Fibroblast of villous mesenchyme (primary cell): ENCODE measurements around the gene RYR1. TPM values are rescaled to one million over a fixed set of nuclear protein-coding genes. Genes with fewer than 3 reads are reported as not detected.
"Not testable (repeated sequence)": the region's sequence is repeated elsewhere in the genome, so short reads cannot be mapped to it uniquely, and the experiment has no call there.

Experiments
- DNase-seq: peaks from one replicate; pipeline ENCODE4 v3.0.0-alpha.2; 2010; ENCODE audit warnings: low read depth
- H3K4me3 ChIP-seq: 2 replicates; pipeline ENCODE4 v1.5.1; 2011; ENCODE audit warnings: low read depth, mild to moderate bottlenecking, low read length
- CTCF ChIP-seq: IDR thresholded peaks from 2 replicates; pipeline ENCODE4 v1.5.1; 2012; ENCODE audit warnings: low read depth, mild to moderate bottlenecking, low read length; ENCODE audit not compliant: insufficient read depth
- total RNA-seq: library from RNA; depleted of rRNA; stranded (reverse); fragments of >200 nt; gene quantifications from 2 replicates; pipeline ENCODE4 v1.2.3, GENCODE V29; 2012

The RYR1 gene
- total RNA-seq, 1 donor = under 0.01 TPM

- DNase-seq = no peak
- TF ChIP-seq CTCF = no peak
These were observed 130.0 kb downstream of the RYR1 start for GRCh38 chr19:38563475-38563874.

GRCh38 chr19:38564981-38565690 is 131.6 kb downstream of the RYR1 start:
- no peak for TF ChIP-seq CTCF
- H3K4me3 ChIP-seq = no peak overlapping the region
- DNase-seq = no peak

More at GRCh38 chr19:38563475-38563874, 130.0 kb downstream of the RYR1 start:
- H3K4me3 ChIP-seq = no peak overlapping the region

DNA sequence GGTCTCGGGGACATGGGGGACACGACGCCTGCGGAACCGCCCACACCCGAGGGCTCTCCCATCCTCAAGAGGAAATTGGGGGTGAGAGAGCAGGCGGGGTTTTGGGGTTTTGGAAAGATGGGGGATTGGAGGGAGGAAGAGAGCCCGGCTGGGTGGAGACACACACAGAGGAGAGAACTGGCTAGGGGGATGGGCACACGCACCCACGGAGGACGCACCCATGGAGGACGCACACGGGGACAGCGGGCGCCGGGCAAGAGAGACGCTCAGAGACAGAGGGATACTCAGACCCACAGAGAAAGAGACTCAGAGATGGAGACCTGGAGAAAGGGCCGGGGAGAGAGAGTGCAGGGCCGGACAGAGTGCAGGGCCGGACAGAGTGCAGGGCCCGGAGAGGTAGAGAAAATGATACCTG is 132.2 kb downstream of the RYR1 start:
- TF ChIP-seq CTCF = no peak
- no peak for DNase-seq
- H3K4me3 ChIP-seq = no peak overlapping the region

- TF ChIP-seq CTCF = no peak
- no peak overlapping the region for H3K4me3 ChIP-seq
- no peak for DNase-seq
These were observed 136.0 kb downstream of the RYR1 start for GRCh38 chr19:38569368-38569983.

- no peak for TF ChIP-seq CTCF
- DNase-seq = no peak
- no peak overlapping the region for H3K4me3 ChIP-seq
These were observed 138.2 kb downstream of the RYR1 start for GRCh38 chr19:38571682-38572081.

DNA sequence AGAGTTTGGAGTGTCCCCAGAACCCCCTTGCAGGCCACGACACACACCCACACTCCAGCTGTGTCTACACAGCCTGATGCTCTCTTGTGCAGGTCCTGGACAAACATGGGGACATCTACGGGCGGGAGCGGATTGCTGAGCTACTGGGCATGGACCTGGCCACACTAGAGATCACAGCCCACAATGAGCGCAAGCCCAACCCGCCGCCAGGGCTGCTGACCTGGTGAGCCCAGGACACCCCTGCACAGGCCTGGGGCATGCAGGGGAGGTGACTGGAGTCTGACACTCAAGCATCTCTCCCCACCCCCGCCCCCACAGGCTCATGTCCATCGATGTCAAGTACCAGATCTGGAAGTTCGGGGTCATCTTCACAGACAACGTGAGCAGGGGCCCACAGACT is 144.3 kb downstream of the RYR1 start:
- no peak overlapping the region for H3K4me3 ChIP-seq
- no peak for DNase-seq
- no peak for TF ChIP-seq CTCF

DNA sequence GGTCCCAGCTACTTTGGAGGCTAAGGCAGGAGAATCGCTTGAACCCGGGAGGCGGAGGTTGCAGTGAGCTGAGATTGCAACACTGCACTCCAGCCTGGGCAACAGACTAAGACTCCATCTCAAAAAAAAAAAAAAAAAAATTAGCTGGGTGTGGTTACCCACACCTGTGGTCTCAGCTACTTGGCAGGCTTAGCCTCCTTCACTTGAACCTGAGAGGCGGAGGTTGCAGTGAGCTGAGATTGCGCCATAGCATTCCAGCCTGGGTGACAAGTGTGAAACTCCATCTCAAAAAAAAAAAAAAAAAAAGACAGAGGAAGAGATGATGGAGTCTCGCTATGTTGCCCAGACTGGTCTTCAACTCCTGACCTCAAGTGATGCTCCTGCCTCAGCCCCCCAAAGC is 145.8 kb downstream of the RYR1 start:
- H3K4me3 ChIP-seq, DNase-seq: not testable (repeated sequence)
